ENCODE results near the gene ACADL.

ACADL gene

DNA sequence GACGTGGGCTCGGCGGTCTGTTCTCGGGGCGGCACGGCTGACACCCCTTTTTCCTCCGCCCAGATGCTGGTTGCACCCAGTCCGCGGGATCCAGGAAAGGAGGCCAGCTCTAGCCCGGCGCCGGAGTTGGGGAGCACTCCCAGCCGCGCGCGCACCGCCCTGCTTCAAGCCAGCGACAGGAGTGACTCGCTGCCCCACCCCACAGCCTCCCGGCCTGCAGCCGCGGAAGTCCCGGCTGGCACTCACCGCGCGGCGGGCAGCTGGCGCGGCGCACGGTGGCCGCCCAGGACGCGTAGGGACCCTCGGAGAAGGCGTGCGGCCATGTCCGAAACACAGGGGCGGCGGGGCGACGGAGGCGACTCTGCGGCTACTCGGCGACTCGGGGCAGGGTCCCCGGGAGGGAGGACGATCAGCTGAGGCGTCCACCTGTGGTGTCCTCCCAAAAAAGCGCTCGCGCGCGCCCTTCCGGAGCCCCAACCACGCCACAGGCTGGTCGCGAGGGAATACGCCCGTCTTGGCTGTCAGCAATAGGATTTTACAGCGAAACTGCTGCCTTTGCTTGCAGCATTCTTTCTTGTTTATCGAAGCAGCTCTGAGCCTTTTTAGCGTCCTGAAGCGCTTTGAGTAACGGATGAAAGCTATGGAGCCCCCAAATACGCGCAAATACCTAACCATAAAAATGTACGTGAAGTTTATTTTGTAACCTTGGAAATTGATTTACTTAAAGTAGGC is at the start of gene ACADL:
Gene ACADL (minus strand): TSS at position 507 of the 732 bp plus-strand sequence. CDS start 184 bp downstream, at position 323.
- FAIRE-seq: no peak

DNA sequence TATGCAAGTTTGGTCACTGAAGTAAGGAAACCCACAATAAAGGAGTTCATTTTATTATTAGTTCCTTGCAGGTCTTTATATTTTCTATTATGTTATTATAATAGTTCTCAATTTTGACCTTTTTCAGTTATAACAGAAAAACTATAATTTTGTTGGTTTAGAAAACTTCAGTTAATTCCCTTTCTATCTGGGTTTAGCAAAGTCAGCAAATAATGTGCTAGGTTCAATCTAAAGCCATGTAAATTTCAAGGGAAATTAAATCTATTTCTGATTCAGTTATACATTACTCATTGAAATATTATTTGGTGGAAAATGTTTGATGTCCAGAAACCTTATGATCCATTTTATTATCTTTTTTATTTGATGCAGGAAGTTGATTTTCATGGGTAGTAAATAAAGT is 46.1 kb upstream of the ACADL start:
- peak; percentile 19 for FAIRE-seq

DNA sequence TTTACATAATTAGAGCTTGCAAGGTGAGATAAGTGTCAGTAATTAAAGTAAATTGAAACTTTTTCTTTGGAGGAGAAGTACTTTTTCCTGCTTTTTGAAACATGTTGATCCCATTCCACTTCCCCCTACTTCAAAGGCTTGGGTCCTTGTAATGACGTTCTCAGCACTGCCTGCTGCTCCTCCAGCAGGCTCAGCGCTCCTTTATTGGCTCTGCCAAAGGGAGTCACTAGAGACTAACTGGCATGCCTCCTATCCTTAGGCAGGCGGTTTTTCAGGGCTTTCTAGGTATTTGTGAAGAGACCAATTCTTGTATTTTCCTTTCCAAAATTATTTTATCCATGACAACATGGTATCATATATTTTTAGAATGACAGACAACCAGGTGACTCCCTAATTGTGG is 43.9 kb upstream of the ACADL start:
- FAIRE-seq: no peak

- FAIRE-seq: no peak
These were observed 43.0 kb upstream of the ACADL start for GRCh38 chr2:210268281-210268680.

GRCh38 chr2:210267698-210268097 is 42.5 kb upstream of the ACADL start:
- FAIRE-seq: no peak

DNA sequence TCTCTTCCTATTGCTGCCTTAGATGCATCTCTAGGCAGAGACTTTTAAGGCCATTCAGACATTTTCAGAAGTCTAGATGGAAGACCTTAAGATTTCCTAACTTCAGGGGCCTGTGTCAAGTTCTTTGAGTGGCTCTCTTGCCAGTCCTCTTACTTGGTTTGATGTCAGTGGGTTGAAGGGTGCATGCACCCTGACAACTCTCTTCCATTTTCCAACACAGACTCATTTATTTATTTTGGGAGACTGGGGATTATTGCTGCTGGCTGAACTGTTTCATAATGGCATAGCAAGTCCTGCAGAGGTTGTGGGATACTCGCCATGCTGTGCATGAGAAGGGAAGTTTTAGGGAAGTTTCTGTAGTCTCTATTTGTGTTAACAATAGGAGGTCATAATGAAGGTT is 39.0 kb upstream of the ACADL start:
- no peak for FAIRE-seq

GRCh38 chr2:210263841-210264240 is 38.6 kb upstream of the ACADL start:
- FAIRE-seq: no peak

- no peak for FAIRE-seq
These were observed 36.8 kb upstream of the ACADL start for GRCh38 chr2:210262036-210262435.

DNA sequence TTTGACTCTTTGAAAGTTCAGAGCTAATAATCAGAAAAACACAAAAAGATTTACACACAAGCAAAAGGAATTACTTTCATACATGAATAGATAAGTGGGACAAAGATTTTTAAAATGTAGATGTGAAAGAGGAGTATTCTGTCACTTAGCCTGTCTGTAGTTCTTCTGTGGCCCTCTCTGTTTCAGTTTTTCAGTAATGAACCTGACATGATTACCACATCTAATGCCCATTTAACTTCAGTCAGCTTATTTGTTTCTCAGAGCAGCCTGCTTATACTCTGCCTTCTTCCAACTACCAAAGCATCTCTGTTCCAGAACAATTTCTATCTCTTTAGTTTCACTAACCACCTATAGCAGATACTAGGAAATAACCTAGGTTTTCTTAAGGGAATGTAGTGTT is 34.4 kb upstream of the ACADL start:
- FAIRE-seq: no peak

- FAIRE-seq: no peak
These were observed 27.7 kb upstream of the ACADL start for GRCh38 chr2:210252699-210253606.

- FAIRE-seq: no peak
These were observed 25.4 kb upstream of the ACADL start for GRCh38 chr2:210250622-210251021.

GRCh38 chr2:210233487-210233886 is 8.2 kb upstream of the ACADL start:
- FAIRE-seq: no peak

- FAIRE-seq: no peak
These were observed 5.7 kb upstream of the ACADL start for GRCh38 chr2:210230984-210231383.

DNA sequence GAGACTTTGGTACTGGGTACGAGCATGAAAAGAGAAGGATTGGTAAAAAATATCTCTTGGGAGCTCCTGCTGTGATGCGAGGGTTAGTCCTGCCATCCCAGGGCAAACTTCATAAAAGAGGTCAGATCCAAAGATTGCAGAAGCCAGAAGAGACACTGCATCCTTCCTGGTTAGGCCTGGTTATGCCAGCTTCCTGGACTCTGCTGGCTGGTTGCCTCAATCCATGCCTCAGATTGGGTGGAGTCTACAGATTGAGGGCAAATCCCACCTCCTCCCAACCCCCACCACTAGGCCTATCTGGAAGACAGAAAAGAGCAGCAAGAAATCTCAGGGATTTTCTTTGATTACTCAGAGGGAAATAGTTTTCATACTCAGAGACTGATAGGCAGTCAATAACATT is 5.3 kb upstream of the ACADL start:
- no peak for FAIRE-seq

DNA sequence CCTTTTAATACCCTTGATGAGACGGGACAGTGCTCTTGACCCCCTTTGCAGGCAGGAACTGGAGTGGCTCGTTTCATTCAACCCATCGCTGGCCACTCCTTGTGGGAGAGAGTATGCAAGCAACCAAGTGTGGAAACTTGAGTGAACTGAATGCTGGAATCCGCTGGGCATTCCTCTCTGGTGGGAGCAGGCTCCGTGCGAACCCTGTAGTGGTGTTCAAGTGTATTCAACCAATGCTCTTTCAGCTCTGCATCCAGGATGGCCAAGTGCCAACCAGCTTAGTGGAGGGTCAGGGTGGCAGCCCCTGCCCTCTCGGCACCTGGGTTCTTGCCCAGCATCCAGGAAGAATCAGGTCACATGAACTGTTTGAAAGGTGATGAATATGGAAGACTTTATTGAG is 3.3 kb upstream of the ACADL start:
- no peak for FAIRE-seq

DNA sequence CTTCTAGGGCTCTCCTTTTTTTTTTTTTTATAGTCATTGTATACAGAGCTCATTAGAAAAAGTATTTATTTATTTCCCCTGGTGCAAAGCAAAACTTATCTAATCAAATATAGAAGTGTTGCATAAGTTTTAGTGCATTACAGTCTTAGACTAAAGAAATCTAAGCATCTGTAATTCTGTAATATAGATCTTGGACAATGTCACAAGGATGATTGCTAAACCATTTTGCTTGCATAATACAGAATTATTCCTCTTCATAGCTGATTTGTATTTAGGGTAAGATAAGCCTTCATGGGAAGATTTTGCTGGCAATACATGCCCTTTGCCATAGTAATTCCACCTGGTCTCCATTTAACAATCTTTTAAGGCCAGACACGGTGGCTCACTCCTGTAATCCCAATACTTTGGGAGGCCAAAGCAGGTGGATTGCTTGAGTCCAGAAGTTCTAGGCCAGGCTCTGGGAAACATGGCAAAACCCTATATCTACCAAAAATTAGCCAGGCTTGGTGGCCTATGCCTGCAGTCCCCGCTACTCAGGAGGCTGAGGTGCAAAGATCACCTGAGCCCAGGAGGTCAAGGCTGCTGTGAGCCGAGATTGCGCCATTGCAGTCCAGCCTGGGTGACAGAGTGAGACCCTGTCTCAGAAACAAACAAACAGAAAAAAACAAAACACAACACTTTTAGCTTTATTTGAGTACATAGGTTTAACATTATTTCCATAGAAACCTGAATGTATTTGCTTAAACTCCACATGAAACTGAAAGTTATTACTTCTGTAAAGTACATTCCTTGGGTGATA is 2.2 kb upstream of the ACADL start:
- FAIRE-seq: no peak

DNA sequence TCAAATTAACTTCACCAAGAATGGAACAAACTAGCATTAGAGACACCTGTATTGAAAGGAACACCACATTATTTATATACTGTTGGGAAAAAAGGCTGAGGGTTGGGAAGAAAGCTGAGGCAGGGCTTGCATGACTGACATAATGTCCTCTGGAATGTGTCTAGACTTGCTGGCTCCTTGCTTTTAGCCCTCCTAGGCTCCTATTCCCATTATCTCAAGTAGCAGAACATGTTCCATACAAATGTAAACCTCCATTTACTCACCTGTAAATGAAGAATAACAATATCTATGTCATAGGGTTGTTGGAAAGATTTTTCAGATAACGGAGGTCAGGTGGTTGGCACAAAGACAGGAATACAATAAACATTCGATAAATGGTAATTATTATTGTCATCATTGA is 976 bp upstream of the ACADL start:
- no peak for FAIRE-seq

DNA sequence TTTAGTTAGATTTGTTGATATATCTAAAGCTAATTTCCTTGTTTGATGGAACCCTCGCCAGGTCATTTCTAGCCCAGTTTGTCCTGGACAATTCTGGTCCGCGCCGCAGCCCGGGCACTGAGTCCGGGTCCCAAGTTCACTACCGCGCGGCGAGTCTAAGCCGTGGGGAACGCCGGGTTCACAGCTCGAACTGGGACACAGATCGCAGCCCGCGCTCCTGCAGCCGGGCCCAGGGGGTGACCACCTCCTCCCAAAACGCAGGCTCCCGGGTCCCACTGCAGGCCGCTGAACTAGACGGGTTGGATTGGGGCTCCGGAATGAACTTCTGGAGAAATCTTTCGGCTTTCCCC is 681 bp downstream of the ACADL start:
- no peak for FAIRE-seq

GRCh38 chr2:210215120-210215519 is 10.1 kb downstream of the ACADL start:
- FAIRE-seq: no peak

DNA sequence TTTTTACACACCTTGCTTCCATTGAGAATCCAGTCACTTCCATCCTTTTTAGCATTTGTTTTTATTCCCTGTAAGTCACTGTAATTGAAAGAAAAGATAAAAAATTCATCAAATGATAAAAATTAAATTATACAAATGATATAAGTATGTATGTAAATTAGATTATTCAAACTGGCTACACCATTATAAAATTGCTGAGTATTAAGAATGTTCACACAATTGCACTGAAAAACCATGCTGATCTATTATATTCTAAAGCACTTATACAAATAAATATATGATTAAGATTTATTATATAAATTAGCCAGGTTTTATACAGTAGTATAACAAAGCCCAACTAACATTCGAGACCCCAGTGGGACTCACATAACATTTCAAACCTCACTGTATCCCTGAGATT is 15.1 kb downstream of the ACADL start:
- FAIRE-seq: no peak

GRCh38 chr2:210207929-210208328 is 17.3 kb downstream of the ACADL start:
- no peak for FAIRE-seq

GRCh38 chr2:210203558-210203957 is 21.7 kb downstream of the ACADL start:
- peak; percentile 68 for FAIRE-seq

- no peak for FAIRE-seq
These were observed 22.1 kb downstream of the ACADL start for GRCh38 chr2:210203147-210203546.

GRCh38 chr2:210199854-210200253 is 25.4 kb downstream of the ACADL start:
- FAIRE-seq: no peak
